Measurements from ENCODE around the gene PAPSS1.
A peak's percentile ranks its signal among the peaks of the same experiment; 100 is the strongest.

PAPSS1 gene

DNA sequence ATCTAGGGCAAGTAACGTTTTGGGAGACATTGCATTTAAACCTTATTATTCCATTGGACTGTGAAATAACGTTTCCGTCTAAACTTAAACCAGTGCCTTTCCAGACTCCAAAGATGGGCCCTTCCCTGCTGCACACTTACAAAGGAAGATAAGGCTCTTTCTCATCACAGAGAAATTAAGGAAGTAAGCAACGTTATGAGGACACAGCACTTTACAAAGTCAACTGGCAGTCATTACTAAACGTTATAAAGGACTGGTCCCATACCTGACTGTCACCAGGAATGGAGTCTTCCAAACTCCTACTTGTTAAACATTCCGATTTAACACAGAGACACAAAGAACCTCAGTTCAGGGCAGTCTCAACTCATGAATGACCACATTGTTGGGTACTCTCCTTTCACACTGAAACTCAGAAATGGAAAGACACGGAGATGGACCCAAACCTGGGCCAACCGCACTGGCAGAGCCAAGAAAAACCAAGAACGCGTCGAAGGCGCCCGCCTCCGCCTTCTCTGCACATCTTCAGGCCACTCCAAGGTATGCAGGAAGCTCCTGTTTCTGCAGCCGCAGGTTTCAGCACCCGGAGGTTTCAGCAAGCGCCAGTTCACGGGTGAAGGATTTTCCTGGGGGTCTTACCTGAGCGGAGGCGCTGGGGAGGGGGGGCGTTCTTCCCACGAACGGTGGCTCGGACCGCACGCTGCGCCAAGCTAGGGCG, 670 bp downstream of the PAPSS1 start:
- peak overlapping the region; percentile 63 for H3K14ac ChIP-seq (ENCODE audit: low read length)
- H3K4me2 ChIP-seq (ENCODE audit: insufficient read depth, low read length, poor library complexity, severe bottlenecking) = peak overlapping the region; percentile 66
- H3K4ac ChIP-seq (ENCODE audit: low read length) = peak overlapping the region; percentile 41
- H2BK120ac ChIP-seq (ENCODE audit: low read depth, low read length) = peak overlapping the region; percentile 73
- H3K9me3 ChIP-seq (replicated peaks in 1 of 2; ENCODE audit: control insufficient read depth in 2 of 2, insufficient read depth in 1 of 2, low read depth in 1 of 2, low read length in 2 of 2) = no peaks in the 10 kb centered on the region
- no peak overlapping the region for H4K91ac ChIP-seq (ENCODE audit: low read depth, low read length, poor library complexity)
- no peak overlapping the region for H2BK15ac ChIP-seq (ENCODE audit: low read length)
- peak overlapping the region; percentile 93 for H3K27ac ChIP-seq (replicated peaks; ENCODE audit: low read length)
- no peak overlapping the region for H4K8ac ChIP-seq (ENCODE audit: low read depth, low read length)
- DNase-seq (ENCODE audit: low spot score) = no peak
- H3K79me1 ChIP-seq (ENCODE audit: low read depth, low read length) = peaks cover 3% of the 10 kb centered on the region
- peak overlapping the region; percentile 94 to 97 for H3K4me3 ChIP-seq (ENCODE audit: low read length in 2 of 2)
- H3K9ac ChIP-seq (ENCODE audit: low read depth, low read length, poor library complexity) = peak overlapping the region; percentile 95
- peak overlapping the region; percentile 97 for H3K18ac ChIP-seq (ENCODE audit: low read length)
- peaks cover 3 to 7% of the 10 kb centered on the region in 2 donors for H3K4me1 ChIP-seq (ENCODE audit: control insufficient read depth in 2 of 2, insufficient read depth in 1 of 2, low read depth in 1 of 2, low read length in 2 of 2)
- no peak overlapping the region for H2AK5ac ChIP-seq (ENCODE audit: low read depth, low read length)
- H2BK12ac ChIP-seq (ENCODE audit: low read length) = no peak overlapping the region
- H3K36me3 ChIP-seq (replicated peaks in 1 of 2; ENCODE audit: control insufficient read depth in 2 of 2, insufficient read depth in 2 of 2, low read length in 2 of 2) = peaks cover 0 to 5% of the 10 kb centered on the region in 2 donors
- peaks cover 0 to 11% (median 0%) of the 10 kb centered on the region in 3 experiments for H3K27me3 ChIP-seq (ENCODE audit: control insufficient read depth in 3 of 3, insufficient read depth in 3 of 3, low read depth in 1 of 3, low read length in 3 of 3)
- peak overlapping the region; percentile 69 for H2BK5ac ChIP-seq (ENCODE audit: low read length)
- peak overlapping the region; percentile 98 for H3K23ac ChIP-seq (ENCODE audit: low read depth, low read length, poor library complexity)
- no CpG with 5 or more reads among the region's 28 CpGs for WGBS, 2 donors (ENCODE audit: extremely low coverage in 2 of 2, insufficient read length in 2 of 2, insufficient replicate concordance in 1 of 2)
- peak overlapping the region; percentile 100 for H2AFZ ChIP-seq (ENCODE audit: low read length)

DNA sequence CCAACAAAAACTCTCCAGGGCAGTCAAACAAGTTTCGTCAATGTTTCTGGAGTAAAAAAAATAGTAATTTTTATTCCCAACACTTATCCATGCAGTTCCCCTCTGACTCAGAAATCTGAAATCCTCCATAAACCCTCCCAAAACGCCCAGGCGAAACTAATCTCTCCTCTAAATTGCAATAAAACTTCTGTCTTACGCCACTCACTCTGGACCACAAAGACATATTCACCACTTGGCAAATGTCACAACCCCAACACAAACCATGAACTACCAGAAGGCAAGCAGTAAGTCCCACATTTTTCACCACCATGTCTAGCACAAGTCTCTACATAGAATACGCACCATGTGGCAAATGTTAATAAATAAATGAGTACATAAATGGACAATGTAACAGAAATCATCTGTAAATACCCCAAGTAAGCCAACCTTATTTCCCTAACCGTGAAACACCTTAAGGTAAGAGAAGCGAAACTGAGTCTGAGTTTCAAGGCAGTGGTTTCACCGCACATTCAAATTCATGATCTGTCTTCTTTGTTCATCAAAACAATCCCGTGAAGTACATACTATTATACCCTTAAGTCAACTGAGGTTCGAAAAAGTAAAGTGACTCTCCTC, 1.6 kb downstream of the PAPSS1 start:
- H3K27ac ChIP-seq (replicated peaks; ENCODE audit: low read length) = no peak overlapping the region
- DNase-seq (ENCODE audit: low spot score) = no peak
- no peak overlapping the region for H3K9ac ChIP-seq (ENCODE audit: low read depth, low read length, poor library complexity)
- H3K36me3 ChIP-seq (replicated peaks in 1 of 2; ENCODE audit: control insufficient read depth in 2 of 2, insufficient read depth in 2 of 2, low read length in 2 of 2) = peaks cover 0 to 5% of the 10 kb centered on the region in 2 donors
- H2BK12ac ChIP-seq (ENCODE audit: low read length) = no peak overlapping the region
- peaks cover 3 to 7% of the 10 kb centered on the region in 2 donors for H3K4me1 ChIP-seq (ENCODE audit: control insufficient read depth in 2 of 2, insufficient read depth in 1 of 2, low read depth in 1 of 2, low read length in 2 of 2)
- H3K79me1 ChIP-seq (ENCODE audit: low read depth, low read length) = peaks cover 3% of the 10 kb centered on the region
- H2BK5ac ChIP-seq (ENCODE audit: low read length) = no peak overlapping the region
- peak overlapping the region; percentile 23 for H3K4me2 ChIP-seq (ENCODE audit: insufficient read depth, low read length, poor library complexity, severe bottlenecking)
- no peak overlapping the region for H2BK15ac ChIP-seq (ENCODE audit: low read length)
- no peak overlapping the region for H2BK120ac ChIP-seq (ENCODE audit: low read depth, low read length)
- no peak overlapping the region for H4K91ac ChIP-seq (ENCODE audit: low read depth, low read length, poor library complexity)
- H3K23ac ChIP-seq (ENCODE audit: low read depth, low read length, poor library complexity) = no peak overlapping the region
- no peak overlapping the region for H3K18ac ChIP-seq (ENCODE audit: low read length)
- H2AFZ ChIP-seq (ENCODE audit: low read length) = peak overlapping the region; percentile 100
- H3K4ac ChIP-seq (ENCODE audit: low read length) = no peak overlapping the region
- H3K14ac ChIP-seq (ENCODE audit: low read length) = no peak overlapping the region
- H3K27me3 ChIP-seq (ENCODE audit: control insufficient read depth in 3 of 3, insufficient read depth in 3 of 3, low read depth in 1 of 3, low read length in 3 of 3) = peaks cover 0 to 11% (median 0%) of the 10 kb centered on the region in 3 experiments
- no peaks in the 10 kb centered on the region for H3K9me3 ChIP-seq (replicated peaks in 1 of 2; ENCODE audit: control insufficient read depth in 2 of 2, insufficient read depth in 1 of 2, low read depth in 1 of 2, low read length in 2 of 2)
- WGBS, 2 donors (ENCODE audit: extremely low coverage in 2 of 2, insufficient read length in 2 of 2, insufficient replicate concordance in 1 of 2) = no CpG with 5 or more reads among the region's 10 CpGs
- H4K8ac ChIP-seq (ENCODE audit: low read depth, low read length) = no peak overlapping the region
- H2AK5ac ChIP-seq (ENCODE audit: low read depth, low read length) = no peak overlapping the region
- peak overlapping the region in 1 of 2 donors; percentile 94 for H3K4me3 ChIP-seq (ENCODE audit: low read length in 2 of 2)

DNA sequence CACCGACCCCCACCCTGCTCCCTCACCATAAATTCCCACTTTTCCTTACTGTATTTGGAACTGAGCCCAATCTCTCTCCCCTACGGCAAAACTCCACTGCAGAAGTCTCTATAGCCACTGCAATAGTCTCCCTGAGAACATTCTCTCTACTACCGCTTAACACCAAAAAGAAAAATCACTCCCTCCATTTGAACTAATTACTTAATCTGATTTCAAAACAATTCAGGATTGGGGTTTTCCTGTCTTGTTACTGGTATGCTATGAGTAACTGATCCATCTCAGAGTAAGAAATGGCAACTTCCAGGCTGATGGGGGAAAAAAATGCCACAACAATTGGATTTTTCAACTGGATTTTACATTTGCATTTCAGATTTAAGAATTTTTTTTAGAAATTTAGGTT, 5.8 kb downstream of the PAPSS1 start:
- no peaks in the 10 kb centered on the region for H3K27me3 ChIP-seq (ENCODE audit: control insufficient read depth in 3 of 3, insufficient read depth in 3 of 3, low read depth in 1 of 3, low read length in 3 of 3)
- H3K4me2 ChIP-seq (ENCODE audit: insufficient read depth, low read length, poor library complexity, severe bottlenecking) = no peak overlapping the region
- H3K79me1 ChIP-seq (ENCODE audit: low read depth, low read length) = peaks cover 6% of the 10 kb centered on the region
- WGBS, 2 donors (ENCODE audit: extremely low coverage in 2 of 2, insufficient read length in 2 of 2, insufficient replicate concordance in 1 of 2) = no CpG with 5 or more reads among the region's 3 CpGs
- H3K4me3 ChIP-seq (ENCODE audit: low read length in 2 of 2) = no peak overlapping the region
- H2BK5ac ChIP-seq (ENCODE audit: low read length) = no peak overlapping the region
- H4K91ac ChIP-seq (ENCODE audit: low read depth, low read length, poor library complexity) = no peak overlapping the region
- H2BK12ac ChIP-seq (ENCODE audit: low read length) = no peak overlapping the region
- peaks cover 3 to 4% of the 10 kb centered on the region in 2 donors for H3K4me1 ChIP-seq (ENCODE audit: control insufficient read depth in 2 of 2, insufficient read depth in 1 of 2, low read depth in 1 of 2, low read length in 2 of 2)
- H2BK120ac ChIP-seq (ENCODE audit: low read depth, low read length) = no peak overlapping the region
- H3K14ac ChIP-seq (ENCODE audit: low read length) = no peak overlapping the region
- H3K9ac ChIP-seq (ENCODE audit: low read depth, low read length, poor library complexity) = no peak overlapping the region
- no peak overlapping the region for H3K23ac ChIP-seq (ENCODE audit: low read depth, low read length, poor library complexity)
- H2BK15ac ChIP-seq (ENCODE audit: low read length) = no peak overlapping the region
- H3K4ac ChIP-seq (ENCODE audit: low read length) = no peak overlapping the region
- peaks cover 0 to 2% of the 10 kb centered on the region in 2 donors for H3K9me3 ChIP-seq (replicated peaks in 1 of 2; ENCODE audit: control insufficient read depth in 2 of 2, insufficient read depth in 1 of 2, low read depth in 1 of 2, low read length in 2 of 2)
- H3K18ac ChIP-seq (ENCODE audit: low read length) = no peak overlapping the region
- H2AFZ ChIP-seq (ENCODE audit: low read length) = no peak overlapping the region
- H4K8ac ChIP-seq (ENCODE audit: low read depth, low read length) = no peak overlapping the region
- no peak overlapping the region for H3K27ac ChIP-seq (replicated peaks; ENCODE audit: low read length)
- no peak overlapping the region for H2AK5ac ChIP-seq (ENCODE audit: low read depth, low read length)
- DNase-seq (ENCODE audit: low spot score) = no peak
- peaks cover 0 to 5% of the 10 kb centered on the region in 2 donors for H3K36me3 ChIP-seq (replicated peaks in 1 of 2; ENCODE audit: control insufficient read depth in 2 of 2, insufficient read depth in 2 of 2, low read length in 2 of 2)

DNA sequence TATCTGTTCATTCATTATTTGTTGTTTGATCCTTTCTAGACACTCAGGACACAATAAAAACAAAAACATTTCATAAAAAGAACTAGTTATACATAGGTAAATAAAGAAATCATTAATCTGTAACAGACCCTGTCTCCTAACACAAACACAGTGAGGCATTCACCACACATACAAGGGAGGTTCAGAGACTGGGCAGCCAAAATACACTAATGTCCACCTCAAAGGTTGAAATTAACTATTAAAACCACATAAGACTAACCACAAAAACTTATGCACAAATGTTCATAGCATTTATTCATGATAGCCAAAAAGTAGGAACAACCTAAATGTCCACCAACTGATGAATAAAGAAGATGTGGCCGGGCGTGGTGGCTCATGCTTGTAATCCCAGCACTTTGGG, 7.8 kb downstream of the PAPSS1 start:
- no CpG with 5 or more reads among the region's 2 CpGs for WGBS, 2 donors (ENCODE audit: extremely low coverage in 2 of 2, insufficient read length in 2 of 2, insufficient replicate concordance in 1 of 2)
- Histone ChIP-seq H3K4me2 (ENCODE audit: insufficient read depth, low read length, poor library complexity, severe bottlenecking) (no peak overlapping the region), H3K27ac (replicated peaks; ENCODE audit: low read length) (no peak overlapping the region), H3K9ac (ENCODE audit: low read depth, low read length, poor library complexity) (no peak overlapping the region), H3K79me1 (ENCODE audit: low read depth, low read length) (peaks cover 6% of the 10 kb centered on the region), H3K23ac (ENCODE audit: low read depth, low read length, poor library complexity) (no peak overlapping the region), H3K4me1 (ENCODE audit: control insufficient read depth in 2 of 2, insufficient read depth in 1 of 2, low read depth in 1 of 2, low read length in 2 of 2) (no peaks in the 10 kb centered on the region), H2AFZ (ENCODE audit: low read length) (no peak overlapping the region), H3K14ac (ENCODE audit: low read length) (no peak overlapping the region), H3K36me3 (replicated peaks in 1 of 2; ENCODE audit: control insufficient read depth in 2 of 2, insufficient read depth in 2 of 2, low read length in 2 of 2) (peaks cover 0 to 1% of the 10 kb centered on the region in 2 donors), H3K18ac (ENCODE audit: low read length) (no peak overlapping the region), H2BK120ac (ENCODE audit: low read depth, low read length) (no peak overlapping the region), H4K8ac (ENCODE audit: low read depth, low read length) (no peak overlapping the region), H2BK12ac (ENCODE audit: low read length) (no peak overlapping the region), H2BK5ac (ENCODE audit: low read length) (no peak overlapping the region), H3K4ac (ENCODE audit: low read length) (no peak overlapping the region), H3K9me3 (replicated peaks in 1 of 2; ENCODE audit: control insufficient read depth in 2 of 2, insufficient read depth in 1 of 2, low read depth in 1 of 2, low read length in 2 of 2) (peaks cover 5 to 6% of the 10 kb centered on the region in 2 donors), H4K91ac (ENCODE audit: low read depth, low read length, poor library complexity) (no peak overlapping the region), H2AK5ac (ENCODE audit: low read depth, low read length) (no peak overlapping the region), H3K27me3 (ENCODE audit: control insufficient read depth in 3 of 3, insufficient read depth in 3 of 3, low read depth in 1 of 3, low read length in 3 of 3) (no peaks in the 10 kb centered on the region), H2BK15ac (ENCODE audit: low read length) (no peak overlapping the region), H3K4me3 (ENCODE audit: low read length in 2 of 2) (no peak overlapping the region)
- no peak for DNase-seq (ENCODE audit: low spot score)
